LNCAP (cell line): ENCODE data around the gene VDR.

ENCODE experiments used
- TF ChIP-seq, protein P1 (sequence below): fragments of 450-650 bp; IDR thresholded peaks from 2 replicates; pipeline ENCODE4 v1.5.1; 2017; ENCODE audit warnings: mild to moderate bottlenecking

VDR gene

DNA sequence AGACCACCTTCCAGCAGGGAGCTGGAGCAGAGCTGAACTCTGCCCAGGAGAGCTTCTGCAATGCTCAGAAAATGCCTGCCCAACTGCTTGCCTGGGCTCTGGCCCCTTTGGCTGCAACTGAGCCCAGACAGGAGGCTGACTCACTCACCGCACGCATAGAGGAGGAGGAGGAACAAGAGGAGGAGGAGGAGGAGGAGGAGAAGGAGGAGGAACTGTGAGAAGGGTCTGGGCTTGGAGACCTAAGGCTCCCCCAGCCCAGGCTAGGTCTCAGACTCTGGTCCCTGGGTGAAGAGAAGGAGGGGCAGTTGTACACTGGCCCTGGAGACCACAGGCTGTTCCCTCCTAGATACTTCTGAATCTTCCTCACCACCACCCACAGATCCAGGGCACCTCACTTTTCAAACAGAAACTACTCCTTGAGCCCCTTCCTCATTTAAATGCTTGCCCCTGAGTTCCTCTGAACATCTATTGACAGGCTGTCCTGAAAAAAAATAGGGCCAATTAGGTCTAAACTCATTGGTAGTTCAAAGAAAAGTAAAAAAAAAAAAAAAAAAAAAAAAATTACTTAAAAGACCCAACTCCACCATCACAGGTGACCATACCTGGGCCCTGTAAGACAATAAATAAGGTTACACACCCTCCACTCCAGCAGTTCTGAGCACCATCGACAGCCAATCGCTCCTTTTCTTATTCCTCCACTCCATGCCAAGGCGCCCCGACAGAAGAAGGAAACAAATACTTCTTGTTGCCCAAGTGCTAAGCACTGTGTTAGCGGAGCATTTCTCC, 674 bp downstream of the VDR start:
- TF ChIP-seq, protein P1, sequence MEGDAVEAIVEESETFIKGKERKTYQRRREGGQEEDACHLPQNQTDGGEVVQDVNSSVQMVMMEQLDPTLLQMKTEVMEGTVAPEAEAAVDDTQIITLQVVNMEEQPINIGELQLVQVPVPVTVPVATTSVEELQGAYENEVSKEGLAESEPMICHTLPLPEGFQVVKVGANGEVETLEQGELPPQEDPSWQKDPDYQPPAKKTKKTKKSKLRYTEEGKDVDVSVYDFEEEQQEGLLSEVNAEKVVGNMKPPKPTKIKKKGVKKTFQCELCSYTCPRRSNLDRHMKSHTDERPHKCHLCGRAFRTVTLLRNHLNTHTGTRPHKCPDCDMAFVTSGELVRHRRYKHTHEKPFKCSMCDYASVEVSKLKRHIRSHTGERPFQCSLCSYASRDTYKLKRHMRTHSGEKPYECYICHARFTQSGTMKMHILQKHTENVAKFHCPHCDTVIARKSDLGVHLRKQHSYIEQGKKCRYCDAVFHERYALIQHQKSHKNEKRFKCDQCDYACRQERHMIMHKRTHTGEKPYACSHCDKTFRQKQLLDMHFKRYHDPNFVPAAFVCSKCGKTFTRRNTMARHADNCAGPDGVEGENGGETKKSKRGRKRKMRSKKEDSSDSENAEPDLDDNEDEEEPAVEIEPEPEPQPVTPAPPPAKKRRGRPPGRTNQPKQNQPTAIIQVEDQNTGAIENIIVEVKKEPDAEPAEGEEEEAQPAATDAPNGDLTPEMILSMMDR, result peak; percentile 10; the same call in 1 of the 2 replicates

DNA sequence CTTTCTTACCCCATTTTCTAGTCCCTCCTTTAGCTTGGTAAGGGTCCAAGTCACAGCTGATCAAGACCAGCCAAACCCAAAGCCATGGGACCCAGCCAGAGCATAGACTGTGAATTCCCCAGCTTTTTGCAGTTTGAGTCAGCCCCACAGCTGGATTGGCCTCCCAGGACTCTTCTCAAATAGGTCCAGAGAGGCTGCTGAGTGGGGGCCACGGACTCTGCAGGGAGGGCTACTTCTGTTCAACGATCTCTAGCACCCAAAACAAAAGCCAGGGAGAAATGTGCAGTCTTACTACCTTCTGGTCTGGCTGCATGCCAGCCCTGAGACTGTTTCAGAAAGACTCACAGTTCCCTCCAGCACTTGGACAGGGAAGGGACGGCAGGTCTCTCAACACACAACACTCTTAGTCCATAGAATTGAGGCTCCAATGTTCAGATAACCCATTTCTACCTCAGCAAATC, 1.6 kb downstream of the VDR start:
- TF ChIP-seq, protein P1, result no peak

DNA sequence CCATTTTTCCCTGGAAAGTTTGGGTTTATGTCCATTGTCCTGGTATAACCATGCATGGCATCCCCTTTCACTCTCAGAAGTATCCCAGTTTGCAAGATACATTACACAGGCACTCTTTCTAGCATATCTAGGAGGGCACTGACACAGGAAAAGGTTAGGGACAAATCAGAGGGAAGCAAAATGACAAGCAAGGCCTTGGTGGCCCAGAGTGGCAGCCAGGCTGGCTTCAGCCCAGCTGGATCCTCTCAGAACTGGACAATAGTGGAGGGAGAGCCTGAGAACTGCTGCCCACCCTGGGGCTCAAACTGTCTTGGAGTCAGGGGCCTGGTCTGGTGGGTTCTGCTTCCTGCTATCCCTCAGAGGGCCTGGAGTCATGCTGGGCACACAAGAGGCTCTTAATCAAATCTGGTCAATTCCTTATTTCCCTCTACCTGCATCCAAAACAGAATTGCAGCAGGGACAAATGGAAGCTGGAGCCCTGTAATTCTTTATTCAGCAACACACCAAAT, 2.6 kb downstream of the VDR start:
- TF ChIP-seq, protein P1, result no peak

DNA sequence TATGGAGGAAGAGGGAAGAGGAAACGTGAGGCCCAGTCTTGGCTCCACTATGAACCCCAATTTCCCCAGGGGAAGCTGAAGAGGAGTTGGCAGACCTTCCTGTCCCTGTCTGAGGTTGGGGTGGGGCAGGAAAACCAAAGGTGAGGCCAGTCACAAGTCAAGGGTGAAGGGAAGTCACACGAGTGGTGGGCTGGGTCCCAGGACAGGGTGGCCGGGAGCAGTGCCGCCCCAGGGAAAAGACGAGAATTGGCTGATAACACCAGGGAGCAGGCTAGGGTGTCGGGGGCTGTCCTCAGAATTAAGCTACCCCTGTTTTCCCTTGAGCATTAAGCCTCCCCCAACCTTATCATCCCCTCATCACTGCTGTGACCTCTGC, 3.1 kb downstream of the VDR start:
- TF ChIP-seq, protein P1, result no peak

DNA sequence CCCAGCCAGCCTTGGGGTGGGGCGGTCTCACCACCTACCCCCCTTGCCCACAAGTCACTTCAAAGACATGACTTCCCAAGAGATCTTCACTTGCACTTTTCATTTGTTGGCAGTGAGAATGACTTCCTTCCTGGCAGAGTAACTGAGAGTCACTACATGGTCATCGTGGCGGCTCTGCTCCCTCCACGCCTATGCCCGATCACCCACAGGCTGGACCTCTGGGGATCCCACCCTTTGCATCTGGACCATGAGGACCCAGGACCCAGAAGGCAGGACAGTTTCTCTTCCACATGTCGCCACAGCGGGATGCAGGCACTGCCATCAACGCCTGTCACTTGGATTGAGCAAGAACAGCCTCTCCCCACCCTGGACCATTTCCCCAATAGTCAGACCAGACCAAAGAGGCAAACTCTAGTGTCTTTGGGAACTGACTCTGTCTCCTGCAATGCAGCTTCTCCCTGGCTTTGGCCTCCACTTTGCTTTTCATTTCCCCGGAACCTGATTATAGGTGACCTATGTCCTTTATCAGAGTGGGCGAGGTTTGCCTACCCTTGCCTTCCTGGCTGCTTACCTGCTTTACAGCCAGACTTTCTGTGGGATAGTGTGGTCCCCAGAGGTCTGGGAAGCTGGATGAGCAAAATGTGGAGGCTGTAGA, 3.6 kb downstream of the VDR start:
- TF ChIP-seq, protein P1, result no peak

DNA sequence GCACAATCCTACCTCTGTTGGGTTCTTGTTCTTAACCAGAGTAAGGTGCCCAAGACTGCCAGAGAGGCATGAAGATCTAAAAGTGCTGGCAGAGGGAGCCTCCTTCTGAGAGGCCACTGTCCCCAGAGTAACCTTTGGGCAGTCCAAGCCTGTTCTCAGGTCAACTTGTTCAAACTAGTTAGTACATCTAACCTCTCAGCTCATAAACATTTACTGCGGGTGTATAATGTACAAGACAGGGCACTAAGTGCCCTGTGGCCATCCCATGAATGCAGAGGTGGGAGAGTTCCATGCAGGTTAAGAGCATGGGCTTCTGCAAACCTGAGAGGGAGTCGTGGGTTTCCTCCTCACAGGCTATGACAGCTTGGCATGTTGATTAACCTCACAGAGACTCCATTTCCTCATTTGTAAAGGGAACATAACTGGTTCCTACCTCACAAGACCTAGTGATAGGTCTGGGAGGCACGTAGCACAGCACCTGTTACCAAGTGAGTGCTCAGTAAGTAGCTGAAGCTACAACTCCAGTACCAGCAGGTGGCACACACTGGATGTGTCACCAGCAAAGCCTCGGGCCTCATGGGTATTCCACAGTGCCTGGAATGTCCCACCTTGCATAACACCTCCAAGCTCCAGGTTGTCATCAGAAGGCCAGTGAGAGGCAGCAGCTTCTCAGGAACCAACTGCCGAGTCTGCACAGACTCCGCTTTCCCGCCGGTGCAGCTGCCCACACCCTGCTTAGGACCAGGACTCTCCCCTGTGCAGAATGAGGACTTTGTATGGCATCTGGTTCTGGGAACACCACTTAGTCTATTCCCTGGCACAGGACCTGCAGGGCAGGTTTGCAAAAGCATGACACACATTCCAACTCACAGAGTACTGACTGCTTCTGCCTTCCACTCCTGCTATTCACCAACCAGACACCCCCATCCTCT, 4.4 kb downstream of the VDR start:
- TF ChIP-seq, protein P1, result no peak

DNA sequence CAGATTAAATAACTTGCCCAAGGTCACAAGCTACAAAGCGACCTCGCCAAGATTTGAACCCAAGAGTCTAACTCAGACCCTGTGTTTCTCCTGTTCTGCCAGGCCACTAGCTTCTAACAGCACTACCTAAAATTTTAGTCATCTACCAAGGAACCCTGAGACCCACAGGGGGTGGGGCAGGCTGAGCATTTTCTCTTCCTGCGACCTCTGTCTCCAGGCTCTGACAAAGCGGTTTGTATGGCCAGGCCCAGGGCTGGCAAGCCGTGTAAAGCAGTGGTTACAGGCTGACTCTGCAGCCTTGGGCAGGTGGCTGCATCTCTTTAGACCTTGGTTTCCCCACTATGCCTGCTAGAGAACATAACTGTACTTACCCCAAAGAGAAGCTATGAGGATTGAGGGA, 5.3 kb downstream of the VDR start:
- TF ChIP-seq, protein P1, result no peak
